ENCODE results near the gene SLC41A3.

Gene SLC41A3

GRCh38 chr3:126026277-126026751 lies 57.6 kb downstream of the SLC41A3 start:
- DNase-seq (ENCODE audit: low read depth) = no peak

- DNase-seq (ENCODE audit: low read depth) = no peak
Observed at GRCh38 chr3:126025862-126026261, 58.1 kb downstream of the SLC41A3 start.

- no peak for DNase-seq (ENCODE audit: low read depth)
Observed at GRCh38 chr3:126025116-126025729, 58.7 kb downstream of the SLC41A3 start.

- no peak for DNase-seq (ENCODE audit: low read depth)
Observed at GRCh38 chr3:126024049-126024854, 59.7 kb downstream of the SLC41A3 start.

GRCh38 chr3:126023390-126023789 lies 60.5 kb downstream of the SLC41A3 start:
- no peak for DNase-seq (ENCODE audit: low read depth)

GRCh38 chr3:126022741-126023359 lies 61.1 kb downstream of the SLC41A3 start:
- no peak for DNase-seq (ENCODE audit: low read depth)

- no peak for DNase-seq (ENCODE audit: low read depth)
Observed at GRCh38 chr3:126021702-126022101, 62.2 kb downstream of the SLC41A3 start.

GRCh38 chr3:126021224-126021623 lies 62.7 kb downstream of the SLC41A3 start:
- no peak for DNase-seq (ENCODE audit: low read depth)

GRCh38 chr3:126019683-126020082 lies 64.2 kb downstream of the SLC41A3 start:
- no peak for DNase-seq (ENCODE audit: low read depth)

GRCh38 chr3:126018995-126019394 lies 64.9 kb downstream of the SLC41A3 start:
- no peak for DNase-seq (ENCODE audit: low read depth)

- no peak for DNase-seq (ENCODE audit: low read depth)
Observed at GRCh38 chr3:126018545-126018944, 65.4 kb downstream of the SLC41A3 start.

GRCh38 chr3:126017362-126017761 lies 66.6 kb downstream of the SLC41A3 start:
- no peak for DNase-seq (ENCODE audit: low read depth)

- no peak for DNase-seq (ENCODE audit: low read depth)
Observed at GRCh38 chr3:126016616-126017015, 67.3 kb downstream of the SLC41A3 start.

GRCh38 chr3:126015075-126015474 lies 68.8 kb downstream of the SLC41A3 start:
- DNase-seq (ENCODE audit: low read depth) = no peak

GRCh38 chr3:126014252-126014651 lies 69.7 kb downstream of the SLC41A3 start:
- no peak for DNase-seq (ENCODE audit: low read depth)

- DNase-seq (ENCODE audit: low read depth) = no peak
Observed at GRCh38 chr3:126013751-126014156, 70.2 kb downstream of the SLC41A3 start.

GRCh38 chr3:126009181-126009580 lies 74.7 kb downstream of the SLC41A3 start:
- no peak for DNase-seq (ENCODE audit: low read depth)

- no peak for DNase-seq (ENCODE audit: low read depth)
Observed at GRCh38 chr3:126008219-126008618, 75.7 kb downstream of the SLC41A3 start.

GRCh38 chr3:126005951-126006350 lies 78.0 kb downstream of the SLC41A3 start:
- DNase-seq (ENCODE audit: low read depth) = no peak

GRCh38 chr3:126004692-126005091 lies 79.2 kb downstream of the SLC41A3 start:
- no peak for DNase-seq (ENCODE audit: low read depth)

- DNase-seq (ENCODE audit: low read depth) = no peak
Observed at GRCh38 chr3:126004217-126004616, 79.7 kb downstream of the SLC41A3 start.

GRCh38 chr3:126003447-126004190 lies 80.3 kb downstream of the SLC41A3 start:
- no peak for DNase-seq (ENCODE audit: low read depth)
